Right renal pelvis (tissue), 4 donors: ENCODE results near the gene BRD1. TPM values are rescaled to one million over a fixed set of nuclear protein-coding genes. Genes with fewer than 3 reads are reported as not detected.
A peak's percentile ranks its signal among the peaks of the same experiment; 100 is the strongest.
"Not testable (repeated sequence)": the region's sequence is repeated elsewhere in the genome, so short reads cannot be mapped to it uniquely, and the experiment has no call there.

Source experiments
- DNase-seq, 4 donors: peaks; one replicate each; pipeline ENCODE4 v3.0.0-alpha.2; 2013; ENCODE audit warnings: low read depth in 4 of 4, low spot score in 3 of 4, missing footprints in 1 of 4
- polyA plus RNA-seq, 4 donors: library from polyadenylated mRNA; unstranded; fragments of 120-200 nt; gene quantifications; one replicate each; pipeline ENCODE4 v1.2.1, GENCODE V29; 2013; ENCODE audit not compliant: insufficient read length in 4 of 4

The BRD1 gene
- polyA plus RNA-seq, 4 donors: 33.4 to 37.9 (median 35.1) TPM

DNA sequence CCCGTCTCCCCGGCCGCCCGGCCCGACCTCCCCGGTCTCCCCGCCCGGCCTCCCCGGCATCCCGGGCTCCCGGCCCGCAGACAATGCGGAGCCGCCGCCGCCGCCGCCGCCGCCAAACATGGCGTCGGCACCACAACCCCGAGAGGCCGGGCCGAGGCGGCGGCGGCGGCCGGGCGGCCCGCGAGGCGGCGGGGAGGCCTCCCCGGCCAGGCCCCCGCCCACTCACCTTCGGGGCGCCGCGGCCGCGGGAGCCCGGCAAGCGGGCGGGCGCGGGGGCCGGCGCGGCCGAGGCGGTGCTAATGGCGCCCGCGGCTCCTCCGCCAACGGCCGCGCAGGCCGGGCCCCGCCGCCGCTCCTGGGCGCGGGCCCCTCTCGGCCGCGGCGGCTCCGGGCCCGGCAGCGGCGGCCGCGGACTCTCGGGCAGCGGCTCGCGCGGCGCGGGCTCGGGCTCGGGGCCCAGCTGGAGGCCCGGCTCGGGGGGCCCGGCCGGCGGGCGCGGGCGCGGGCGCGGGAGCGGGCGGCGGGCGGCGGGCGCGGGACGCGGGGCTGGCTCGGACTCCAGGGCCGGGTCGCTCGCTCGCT, 311 bp downstream of the BRD1 start:
- no peak for DNase-seq

GRCh38 chr22:49826603-49827270, 936 bp downstream of the BRD1 start:
- DNase-seq: peak in 1 of 4 donors; percentile 44

DNA sequence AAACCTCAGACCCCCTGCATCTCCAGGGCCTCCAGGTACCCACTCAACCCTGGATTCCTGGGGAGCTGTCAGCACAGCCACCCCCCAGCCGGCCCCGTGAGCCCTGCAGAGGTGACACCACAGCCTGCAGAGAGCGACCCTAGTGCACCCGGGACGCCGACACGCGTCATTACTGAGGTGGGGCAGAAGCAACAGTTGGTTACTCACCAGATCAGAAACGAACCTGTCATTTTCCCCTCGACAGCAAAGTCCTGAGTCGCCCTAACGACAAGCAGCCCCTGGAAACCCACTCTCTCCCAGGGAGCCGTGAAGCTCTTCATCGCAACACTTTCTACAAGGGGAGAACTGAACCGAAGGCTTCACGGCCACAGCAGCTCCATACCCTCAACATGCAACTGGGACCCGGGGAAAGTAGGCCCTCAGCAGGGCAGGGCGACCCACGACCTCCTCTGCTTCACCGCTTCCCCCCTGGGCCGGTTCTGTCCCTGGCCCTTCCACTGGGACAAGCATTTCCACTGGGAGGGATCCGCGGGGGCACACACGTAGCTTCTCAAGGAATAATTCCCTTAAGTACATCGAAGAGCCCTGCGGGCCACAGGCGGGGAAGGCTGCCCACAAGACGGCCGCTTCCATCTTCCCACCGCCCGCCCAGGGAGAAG, 1.6 kb downstream of the BRD1 start:
- no peak for DNase-seq

- DNase-seq: no peak
Measured at GRCh38 chr22:49825436-49825835, 2.2 kb downstream of the BRD1 start.

- DNase-seq: no peak
Measured at GRCh38 chr22:49824936-49825335, 2.7 kb downstream of the BRD1 start.

DNA sequence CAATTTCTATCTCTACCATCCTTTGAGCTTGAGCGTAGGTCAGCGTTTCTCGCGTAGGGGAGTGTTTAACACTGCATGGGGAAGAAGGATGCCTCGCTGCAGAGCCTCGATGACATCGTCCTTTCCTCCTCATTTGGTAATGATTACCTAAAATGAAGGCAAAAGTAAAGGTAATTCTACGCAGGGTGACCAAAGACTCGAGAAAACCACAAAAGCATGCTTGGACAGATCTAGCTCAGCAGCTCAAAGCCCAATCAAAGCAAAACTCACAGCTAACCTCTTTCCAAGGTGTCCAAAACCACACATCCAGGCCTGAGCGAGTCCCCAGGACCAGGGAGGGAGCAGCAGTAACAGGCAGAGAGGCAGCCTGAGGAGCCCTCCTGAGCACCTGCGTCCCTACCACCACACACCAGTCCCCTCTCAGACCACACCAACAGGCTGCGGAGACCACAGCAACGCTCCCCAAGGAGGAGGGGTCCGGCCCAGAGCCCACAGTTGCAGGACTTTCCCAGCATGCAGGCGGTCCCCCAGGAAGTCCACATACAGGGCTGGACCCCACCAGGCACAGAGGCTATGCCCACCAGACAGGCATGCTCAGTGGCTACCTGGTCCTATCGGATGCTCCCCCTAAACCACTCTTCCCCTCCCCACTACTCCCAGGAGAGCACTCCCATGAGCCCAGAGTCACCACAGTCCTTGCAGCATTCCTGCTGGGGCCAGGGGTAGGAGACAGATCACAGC, 3.3 kb downstream of the BRD1 start:
- DNase-seq: no peak

GRCh38 chr22:49823289-49824045, 4.2 kb downstream of the BRD1 start:
- no peak for DNase-seq

- DNase-seq: not testable (repeated sequence)
Measured at GRCh38 chr22:49821741-49822140, 5.9 kb downstream of the BRD1 start.

DNA sequence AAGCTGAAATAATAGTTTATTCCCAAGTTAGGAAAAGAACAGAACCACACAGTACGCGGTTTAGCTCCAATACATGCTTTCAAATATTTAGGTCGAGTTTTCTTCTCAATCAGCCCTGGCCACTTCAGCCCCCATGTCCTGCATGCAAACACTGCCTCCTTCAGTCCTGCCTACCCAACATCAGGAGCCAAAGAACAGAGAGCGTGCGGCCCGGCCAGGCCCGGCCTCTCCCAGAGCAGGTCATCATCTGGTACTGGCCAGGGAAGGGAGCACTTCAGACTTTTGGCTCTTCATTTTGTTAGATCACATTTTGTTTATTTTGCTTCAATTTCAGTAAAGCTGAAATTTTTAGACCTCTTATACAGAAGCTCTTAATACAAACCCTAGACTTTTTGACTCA, 6.7 kb downstream of the BRD1 start:
- DNase-seq: no peak

DNA sequence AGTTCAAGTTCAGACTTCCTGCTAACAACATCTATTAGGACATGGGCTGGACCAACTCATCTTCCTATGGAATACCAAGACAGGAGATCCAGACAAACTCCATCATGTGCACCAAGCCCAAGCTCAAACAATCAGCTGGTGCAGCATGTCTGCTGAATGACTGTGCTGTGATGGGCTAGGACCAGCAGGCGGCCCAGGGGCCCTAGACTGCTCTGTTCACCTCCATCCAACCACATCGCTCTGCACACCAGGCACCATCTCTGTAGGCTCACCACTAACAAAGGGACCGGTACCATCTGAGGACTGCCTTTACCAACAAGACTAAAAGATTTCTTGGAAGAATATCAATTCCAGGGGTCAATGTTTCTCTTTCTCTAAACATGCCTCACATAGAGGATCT, 10.3 kb downstream of the BRD1 start:
- DNase-seq: no peak

DNA sequence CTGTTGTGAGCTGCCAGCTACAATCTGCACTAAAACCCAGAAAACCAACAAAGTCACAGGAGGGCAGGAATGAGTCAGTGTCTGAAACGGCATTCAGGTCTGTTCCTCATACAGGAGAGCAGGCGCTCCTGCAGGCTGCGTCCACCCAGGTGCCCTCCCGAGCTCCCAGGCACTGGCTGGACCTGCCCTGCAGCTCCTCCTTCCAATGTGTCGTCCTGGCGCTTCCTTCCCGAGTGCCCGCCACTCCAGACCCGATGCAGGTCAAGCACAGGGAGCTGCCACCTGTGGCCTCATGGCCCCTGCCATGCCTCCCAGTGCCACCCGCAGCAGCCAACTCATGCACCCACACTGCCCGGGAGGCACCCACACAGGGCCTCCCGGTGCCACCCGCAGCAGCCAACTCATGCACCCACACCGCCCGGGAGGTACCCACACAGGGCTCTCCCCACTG, 12.0 kb downstream of the BRD1 start:
- DNase-seq: no peak

DNA sequence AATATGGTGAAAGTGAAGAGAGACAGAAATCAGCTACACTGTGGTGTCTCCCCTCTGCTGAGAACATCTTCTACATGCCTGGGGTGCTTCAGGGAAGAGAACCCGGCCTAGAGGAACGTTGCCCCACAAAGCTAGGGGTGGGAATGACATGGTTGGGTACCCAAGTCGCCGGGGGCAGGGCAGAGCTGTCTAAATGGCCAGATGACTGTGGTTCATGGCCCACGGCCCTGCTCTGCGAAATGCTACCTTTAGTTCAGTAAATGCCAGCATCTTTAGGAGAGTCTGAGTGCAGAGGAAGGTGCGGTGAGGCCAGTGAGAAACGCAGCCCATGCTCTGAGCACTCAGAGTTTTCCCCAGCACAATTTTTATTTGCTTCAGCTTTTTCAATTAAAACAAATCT, 12.8 kb downstream of the BRD1 start:
- no peak for DNase-seq

DNA sequence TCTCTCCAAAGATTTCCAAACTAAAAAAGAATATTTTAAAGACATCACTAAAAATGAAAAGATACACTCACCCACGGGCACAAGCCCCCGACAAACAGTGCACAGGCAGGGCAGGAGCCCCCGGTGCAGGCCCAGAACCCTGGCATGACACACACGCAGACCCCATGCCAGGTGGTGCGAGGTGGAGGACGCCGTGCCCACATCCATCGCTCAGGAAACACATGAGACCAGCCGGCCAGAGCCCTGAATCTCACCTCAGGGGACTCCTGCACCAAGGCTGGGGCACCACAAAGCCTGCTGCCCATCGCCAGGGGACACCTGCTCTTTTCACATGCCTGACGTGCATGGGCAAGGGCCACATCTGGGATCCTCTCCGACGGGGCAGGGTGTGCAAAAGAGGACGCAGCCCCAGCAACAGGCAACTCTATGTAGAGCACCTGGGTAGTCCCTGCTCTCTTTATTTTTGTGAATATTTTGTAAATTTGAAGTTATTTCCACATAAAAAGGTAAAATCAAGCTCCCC, 13.4 kb downstream of the BRD1 start:
- no peak for DNase-seq

DNA sequence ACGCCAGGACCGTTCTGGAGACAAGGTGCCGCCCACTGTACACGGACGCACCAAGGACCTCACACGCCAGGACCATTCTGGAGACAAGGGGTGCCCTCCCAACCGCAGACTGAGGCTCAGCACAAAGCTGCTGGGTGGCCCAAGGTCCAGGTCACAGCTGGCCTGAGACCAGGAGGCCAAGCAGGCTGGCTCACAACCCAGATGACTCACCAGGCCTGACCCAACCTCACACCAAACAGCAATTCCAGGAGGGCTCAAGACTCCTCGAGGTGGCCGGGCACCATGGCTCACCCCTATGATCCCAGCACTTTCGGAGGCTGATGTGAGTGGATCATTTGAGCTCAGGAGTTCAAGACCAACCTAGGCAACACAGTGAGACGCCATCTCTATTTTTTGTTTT, 14.8 kb downstream of the BRD1 start:
- DNase-seq: no peak

GRCh38 chr22:49811020-49811791, 16.5 kb downstream of the BRD1 start:
- DNase-seq: no peak

GRCh38 chr22:49810363-49811019, 17.2 kb downstream of the BRD1 start:
- DNase-seq: no peak

- DNase-seq: no peak
Measured at GRCh38 chr22:49807780-49808708, 19.6 kb downstream of the BRD1 start.

DNA sequence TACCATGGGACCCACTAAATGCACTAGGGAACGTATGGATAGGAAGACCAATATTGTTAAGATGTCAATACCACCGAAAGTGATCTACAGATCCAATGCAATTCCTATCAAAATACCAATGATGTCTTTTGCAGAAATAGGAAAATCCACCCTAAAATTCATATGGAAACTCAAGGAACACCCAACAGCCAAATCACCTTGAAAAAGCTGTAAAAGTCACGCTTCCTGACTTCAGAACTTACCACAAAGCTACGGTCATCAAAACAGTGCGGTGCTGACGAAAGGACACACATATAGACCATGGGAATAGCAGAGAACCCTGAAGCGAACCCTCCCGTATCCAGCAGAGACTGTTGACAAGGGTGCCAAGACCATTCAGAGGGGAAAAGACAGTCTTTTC, 20.5 kb downstream of the BRD1 start:
- DNase-seq: no peak
